Measurements from ENCODE around the gene MICU1.

GRCh38 chr10:72472306-72472705, 153.6 kb downstream of the MICU1 start:
- TF ChIP-seq CTCF (conservative IDR thresholded peaks at IDR 0.05; ENCODE audit: low read depth in 2 of 2) (no peak), EZH2 (IDR thresholded peaks at IDR 0.05; ENCODE audit: low read depth, unreplicated experiment) (no peak), NANOG (IDR thresholded peaks at IDR 0.05; ENCODE audit: borderline replicate concordance) (no peak), CREB1 (CRISPR knock-in tag; IDR thresholded peaks at IDR 0.05; ENCODE audit: low read depth) (no peak), POLR2AphosphoS5 (IDR thresholded peaks at IDR 0.05; ENCODE audit: low read depth) (no peak), ZNF331 (CRISPR knock-in tag; IDR thresholded peaks at IDR 0.05; ENCODE audit: low read depth) (no peak), EZH2phosphoT487 (IDR thresholded peaks at IDR 0.05; ENCODE audit: unreplicated experiment) (no peak), JUNB (IDR thresholded peaks at IDR 0.05; ENCODE audit: unreplicated experiment) (no peak), ZNF114 (CRISPR knock-in tag; IDR thresholded peaks at IDR 0.05) (no peak)
- TF ChIP-seq, protein P1, sequence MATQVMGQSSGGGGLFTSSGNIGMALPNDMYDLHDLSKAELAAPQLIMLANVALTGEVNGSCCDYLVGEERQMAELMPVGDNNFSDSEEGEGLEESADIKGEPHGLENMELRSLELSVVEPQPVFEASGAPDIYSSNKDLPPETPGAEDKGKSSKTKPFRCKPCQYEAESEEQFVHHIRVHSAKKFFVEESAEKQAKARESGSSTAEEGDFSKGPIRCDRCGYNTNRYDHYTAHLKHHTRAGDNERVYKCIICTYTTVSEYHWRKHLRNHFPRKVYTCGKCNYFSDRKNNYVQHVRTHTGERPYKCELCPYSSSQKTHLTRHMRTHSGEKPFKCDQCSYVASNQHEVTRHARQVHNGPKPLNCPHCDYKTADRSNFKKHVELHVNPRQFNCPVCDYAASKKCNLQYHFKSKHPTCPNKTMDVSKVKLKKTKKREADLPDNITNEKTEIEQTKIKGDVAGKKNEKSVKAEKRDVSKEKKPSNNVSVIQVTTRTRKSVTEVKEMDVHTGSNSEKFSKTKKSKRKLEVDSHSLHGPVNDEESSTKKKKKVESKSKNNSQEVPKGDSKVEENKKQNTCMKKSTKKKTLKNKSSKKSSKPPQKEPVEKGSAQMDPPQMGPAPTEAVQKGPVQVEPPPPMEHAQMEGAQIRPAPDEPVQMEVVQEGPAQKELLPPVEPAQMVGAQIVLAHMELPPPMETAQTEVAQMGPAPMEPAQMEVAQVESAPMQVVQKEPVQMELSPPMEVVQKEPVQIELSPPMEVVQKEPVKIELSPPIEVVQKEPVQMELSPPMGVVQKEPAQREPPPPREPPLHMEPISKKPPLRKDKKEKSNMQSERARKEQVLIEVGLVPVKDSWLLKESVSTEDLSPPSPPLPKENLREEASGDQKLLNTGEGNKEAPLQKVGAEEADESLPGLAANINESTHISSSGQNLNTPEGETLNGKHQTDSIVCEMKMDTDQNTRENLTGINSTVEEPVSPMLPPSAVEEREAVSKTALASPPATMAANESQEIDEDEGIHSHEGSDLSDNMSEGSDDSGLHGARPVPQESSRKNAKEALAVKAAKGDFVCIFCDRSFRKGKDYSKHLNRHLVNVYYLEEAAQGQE (IDR thresholded peaks at IDR 0.05; ENCODE audit: unreplicated experiment): no peak

All from GM23338 (cell line).